SK-N-SH treated with all-trans-retinoic acid at 6 μM for 48 hours (cell line): ENCODE data around the gene CSNK1D.

ENCODE experiments used
- BACH2 ChIP-seq: fragments of 250-450 bp; sonication (Bioruptor Pico); IDR thresholded peaks from 2 replicates; pipeline ENCODE4 v1.9.0; 2021; ENCODE audit warnings: mild to moderate bottlenecking, borderline replicate concordance
- PPARA ChIP-seq: fragments of 250-450 bp; sonication (Bioruptor Pico); IDR thresholded peaks from 2 replicates; pipeline ENCODE4 v1.5.0; 2020; ENCODE audit warnings: mild to moderate bottlenecking, borderline replicate concordance
- RARB ChIP-seq: fragments of 250-450 bp; sonication (Bioruptor Pico); IDR thresholded peaks from 2 replicates; pipeline ENCODE4 v1.8.0; 2021; ENCODE audit warnings: mild to moderate bottlenecking, moderate library complexity
- SNAI2 ChIP-seq: fragments of 250-450 bp; sonication (Bioruptor Pico); IDR thresholded peaks from 2 replicates; pipeline ENCODE4 v1.5.0; 2020; ENCODE audit warnings: mild to moderate bottlenecking, moderate library complexity
- TCF4 ChIP-seq: fragments of 250-450 bp; sonication (Bioruptor Pico); IDR thresholded peaks from 2 replicates; pipeline ENCODE4 v1.8.0; 2021; ENCODE audit warnings: mild to moderate bottlenecking, moderate library complexity, borderline replicate concordance
- TOX ChIP-seq: fragments of 250-450 bp; sonication (Bioruptor Pico); IDR thresholded peaks from 2 replicates; pipeline ENCODE4 v1.8.0; 2021; ENCODE audit warnings: mild to moderate bottlenecking, moderate library complexity, borderline replicate concordance
- ZFP3 ChIP-seq: fragments of 250-450 bp; sonication (Bioruptor Pico); IDR thresholded peaks from 2 replicates; pipeline ENCODE4 v1.5.0; 2020; ENCODE audit warnings: mild to moderate bottlenecking, moderate library complexity
- ZFP30 ChIP-seq: fragments of 450-650 bp; formaldehyde crosslinking; IDR thresholded peaks from 2 replicates; pipeline ENCODE4 v1.5.0; 2022; ENCODE audit warnings: mild to moderate bottlenecking, moderate library complexity
- TF ChIP-seq, protein P1 (sequence below): fragments of 250-450 bp; sonication (Bioruptor Pico); IDR thresholded peaks from 2 replicates; pipeline ENCODE4 v1.8.0; 2020; ENCODE audit warnings: mild to moderate bottlenecking, moderate library complexity, borderline replicate concordance
- TF ChIP-seq, protein P2 (sequence below): fragments of 250-450 bp; sonication (Bioruptor Pico); IDR thresholded peaks from 2 replicates; pipeline ENCODE4 v1.5.1; 2020; ENCODE audit warnings: low read depth, mild to moderate bottlenecking, moderate library complexity
- TF ChIP-seq, protein P3 (sequence below): fragments of 250-450 bp; sonication (Bioruptor Pico); IDR thresholded peaks from 2 replicates; pipeline ENCODE4 v1.8.0; 2021; ENCODE audit warnings: low read depth, mild to moderate bottlenecking, moderate library complexity, borderline replicate concordance

DNA sequence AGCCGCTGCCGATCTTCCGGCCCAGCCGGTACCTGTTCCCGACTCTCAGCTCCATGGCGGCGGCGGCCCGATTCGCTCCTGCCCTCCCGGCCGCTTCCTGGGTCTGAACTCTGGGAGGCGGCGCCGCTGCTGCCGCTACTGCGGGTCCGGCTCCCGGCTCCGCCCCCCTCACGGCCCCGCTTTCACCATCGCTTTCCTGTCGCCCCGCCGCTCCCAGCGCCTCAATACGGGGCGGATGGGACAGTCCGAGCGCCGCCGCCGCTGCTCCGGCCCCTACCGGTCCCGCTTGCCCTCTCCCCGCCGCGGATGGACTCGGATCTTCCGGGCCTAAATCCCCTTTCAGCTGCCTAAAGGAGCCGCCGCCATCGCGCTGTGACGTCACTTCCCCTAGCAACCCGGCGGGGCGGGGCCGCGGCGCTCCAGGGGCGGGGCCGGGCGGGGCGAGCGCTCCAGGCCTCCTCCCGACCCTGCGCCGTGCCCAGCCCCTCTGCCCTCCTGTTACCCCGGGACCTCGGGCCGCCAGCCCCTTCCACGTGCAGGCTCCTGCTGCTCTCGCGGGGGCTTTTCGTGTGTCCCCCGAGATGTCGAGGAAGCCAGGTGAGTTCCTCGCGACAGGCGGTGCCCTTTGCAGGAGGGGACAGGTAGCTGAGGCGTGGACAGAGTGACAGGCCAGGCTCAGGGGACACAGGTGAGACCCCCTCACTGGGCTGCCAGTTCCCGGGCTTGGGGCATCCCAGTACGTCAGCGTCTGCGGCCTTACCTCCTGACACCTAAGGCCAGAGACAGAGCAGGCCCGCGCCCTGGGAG is at the start of gene CSNK1D:
- no peak for TF ChIP-seq RARB (CRISPR knock-in tag)
- TF ChIP-seq ZFP3, result no peak
- no peak for TF ChIP-seq TOX (CRISPR knock-in tag)
- TF ChIP-seq, protein P1, sequence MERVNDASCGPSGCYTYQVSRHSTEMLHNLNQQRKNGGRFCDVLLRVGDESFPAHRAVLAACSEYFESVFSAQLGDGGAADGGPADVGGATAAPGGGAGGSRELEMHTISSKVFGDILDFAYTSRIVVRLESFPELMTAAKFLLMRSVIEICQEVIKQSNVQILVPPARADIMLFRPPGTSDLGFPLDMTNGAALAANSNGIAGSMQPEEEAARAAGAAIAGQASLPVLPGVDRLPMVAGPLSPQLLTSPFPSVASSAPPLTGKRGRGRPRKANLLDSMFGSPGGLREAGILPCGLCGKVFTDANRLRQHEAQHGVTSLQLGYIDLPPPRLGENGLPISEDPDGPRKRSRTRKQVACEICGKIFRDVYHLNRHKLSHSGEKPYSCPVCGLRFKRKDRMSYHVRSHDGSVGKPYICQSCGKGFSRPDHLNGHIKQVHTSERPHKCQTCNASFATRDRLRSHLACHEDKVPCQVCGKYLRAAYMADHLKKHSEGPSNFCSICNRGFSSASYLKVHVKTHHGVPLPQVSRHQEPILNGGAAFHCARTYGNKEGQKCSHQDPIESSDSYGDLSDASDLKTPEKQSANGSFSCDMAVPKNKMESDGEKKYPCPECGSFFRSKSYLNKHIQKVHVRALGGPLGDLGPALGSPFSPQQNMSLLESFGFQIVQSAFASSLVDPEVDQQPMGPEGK (CRISPR knock-in tag), result no peak
- no peak for TF ChIP-seq PPARA (CRISPR knock-in tag)
- no peak for TF ChIP-seq TCF4 (CRISPR knock-in tag)
- TF ChIP-seq, protein P2, sequence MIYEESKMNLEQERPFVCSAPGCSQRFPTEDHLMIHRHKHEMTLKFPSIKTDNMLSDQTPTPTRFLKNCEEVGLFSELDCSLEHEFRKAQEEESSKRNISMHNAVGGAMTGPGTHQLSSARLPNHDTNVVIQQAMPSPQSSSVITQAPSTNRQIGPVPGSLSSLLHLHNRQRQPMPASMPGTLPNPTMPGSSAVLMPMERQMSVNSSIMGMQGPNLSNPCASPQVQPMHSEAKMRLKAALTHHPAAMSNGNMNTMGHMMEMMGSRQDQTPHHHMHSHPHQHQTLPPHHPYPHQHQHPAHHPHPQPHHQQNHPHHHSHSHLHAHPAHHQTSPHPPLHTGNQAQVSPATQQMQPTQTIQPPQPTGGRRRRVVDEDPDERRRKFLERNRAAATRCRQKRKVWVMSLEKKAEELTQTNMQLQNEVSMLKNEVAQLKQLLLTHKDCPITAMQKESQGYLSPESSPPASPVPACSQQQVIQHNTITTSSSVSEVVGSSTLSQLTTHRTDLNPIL (CRISPR knock-in tag), result no peak
- TF ChIP-seq, protein P3, sequence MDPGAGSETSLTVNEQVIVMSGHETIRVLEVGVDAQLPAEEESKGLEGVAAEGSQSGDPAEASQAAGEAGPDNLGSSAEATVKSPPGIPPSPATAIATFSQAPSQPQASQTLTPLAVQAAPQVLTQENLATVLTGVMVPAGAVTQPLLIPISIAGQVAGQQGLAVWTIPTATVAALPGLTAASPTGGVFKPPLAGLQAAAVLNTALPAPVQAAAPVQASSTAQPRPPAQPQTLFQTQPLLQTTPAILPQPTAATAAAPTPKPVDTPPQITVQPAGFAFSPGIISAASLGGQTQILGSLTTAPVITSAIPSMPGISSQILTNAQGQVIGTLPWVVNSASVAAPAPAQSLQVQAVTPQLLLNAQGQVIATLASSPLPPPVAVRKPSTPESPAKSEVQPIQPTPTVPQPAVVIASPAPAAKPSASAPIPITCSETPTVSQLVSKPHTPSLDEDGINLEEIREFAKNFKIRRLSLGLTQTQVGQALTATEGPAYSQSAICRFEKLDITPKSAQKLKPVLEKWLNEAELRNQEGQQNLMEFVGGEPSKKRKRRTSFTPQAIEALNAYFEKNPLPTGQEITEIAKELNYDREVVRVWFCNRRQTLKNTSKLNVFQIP (CRISPR knock-in tag), result no peak
- no peak for TF ChIP-seq BACH2 (CRISPR knock-in tag)
- TF ChIP-seq ZFP30 (CRISPR knock-in tag), result no peak
- TF ChIP-seq SNAI2 (CRISPR knock-in tag), result peak; percentile 24; the same call in 1 of the 2 replicates
